Measurements from ENCODE around the gene AQP6. TPM values are rescaled to one million over a fixed set of nuclear protein-coding genes. Genes with fewer than 3 reads are reported as not detected.
A peak's percentile ranks its signal among the peaks of the same experiment; 100 is the strongest.

The AQP6 gene
- total RNA-seq, 2 experiments from 2014 or later: not detected

GRCh38 chr12:50004696-50005095, 31.9 kb downstream of the AQP6 start:
- BruUV-seq (replicated peaks): no TSS peak
- H2AFZ ChIP-seq (ENCODE audit: low read length): no peak overlapping the region
- H3K9me2 ChIP-seq (ENCODE audit: insufficient read depth, low read length): no peaks in the 10 kb centered on the region
- no peak overlapping the region for H3K4me2 ChIP-seq (ENCODE audit: low read length)
- intact Hi-C loops (cut with micrococcal nuclease; ENCODE audit: unreplicated experiment): no loop called here
- peak overlapping the region; percentile 2 for H3K27ac ChIP-seq (ENCODE audit: low read depth, low read length, poor library complexity, severe bottlenecking)
- TF ChIP-seq CTCF (conservative IDR thresholded peaks at IDR 0.05; ENCODE audit: low read length) (no peak), EZH2phosphoT487 (IDR thresholded peaks at IDR 0.05; ENCODE audit: borderline replicate concordance, low read depth, low read length) (no peak)
- peaks cover 40% of the 10 kb centered on the region for H3K4me1 ChIP-seq (ENCODE audit: insufficient read depth, low read length, poor library complexity, severe bottlenecking)
- peaks cover 10% of the 10 kb centered on the region; the same call in 1 of the 2 replicates for H4K20me1 ChIP-seq (ENCODE audit: insufficient read depth, low read length)
- peaks cover 41% of the 10 kb centered on the region; the same call in 1 of the 2 replicates for H3K79me2 ChIP-seq (ENCODE audit: insufficient read depth, low read depth, low read length)
- ChIA-PET POLR2A (interaction anchor here (1.4 kb wide), 1 partner anchor 9 kb away, joined by 4 read pairs; no protein-coding TSS in a partner anchor), CTCF (ENCODE audit: unreplicated experiment) (interaction anchor here (1.3 kb wide), 1 partner anchor 13 kb away, joined by 3 read pairs; no protein-coding TSS in a partner anchor)
- no peak for DNase-seq (ENCODE audit: low spot score)
- peaks cover 91% of the 10 kb centered on the region for H3K36me3 ChIP-seq (ENCODE audit: insufficient read depth, low read length)
- H3K9me3 ChIP-seq (ENCODE audit: low read length): no peaks in the 10 kb centered on the region
- H3K4me3 ChIP-seq (ENCODE audit: low read depth, low read length, poor library complexity, severe bottlenecking): no peak overlapping the region

- no peak for DNase-seq (ENCODE audit: low spot score)
- Histone ChIP-seq H3K36me3 (ENCODE audit: insufficient read depth, low read length) (peaks cover 91% of the 10 kb centered on the region), H3K9me2 (ENCODE audit: insufficient read depth, low read length) (no peaks in the 10 kb centered on the region), H3K27ac (ENCODE audit: low read depth, low read length, poor library complexity, severe bottlenecking) (peak overlapping the region; percentile 83), H3K79me2 (ENCODE audit: insufficient read depth, low read depth, low read length) (peaks cover 46% of the 10 kb centered on the region; the same call in 1 of the 2 replicates), H3K9me3 (ENCODE audit: low read length) (no peaks in the 10 kb centered on the region), H3K4me3 (ENCODE audit: low read depth, low read length, poor library complexity, severe bottlenecking) (no peak overlapping the region), H2AFZ (ENCODE audit: low read length) (no peak overlapping the region), H3K4me2 (ENCODE audit: low read length) (no peak overlapping the region), H4K20me1 (ENCODE audit: insufficient read depth, low read length) (peaks cover 10% of the 10 kb centered on the region; the same call in 1 of the 2 replicates), H3K4me1 (ENCODE audit: insufficient read depth, low read length, poor library complexity, severe bottlenecking) (peaks cover 40% of the 10 kb centered on the region)
- BruUV-seq (replicated peaks): no TSS peak
- intact Hi-C loops (cut with micrococcal nuclease; ENCODE audit: unreplicated experiment): no loop called here
- POLR2A ChIA-PET: interaction anchor here (1.1 to 3.2 kb wide), 3 partner anchors 9 to 20 kb away, joined by 3 to 29 read pairs (median 7); partner anchors contain the start of gene RACGAP1
- CTCF ChIA-PET (ENCODE audit: unreplicated experiment): interaction anchor here (1.3 kb wide), 1 partner anchor 13 kb away, joined by 3 read pairs; no protein-coding TSS in a partner anchor
- no peak for TF ChIP-seq CTCF (conservative IDR thresholded peaks at IDR 0.05; ENCODE audit: low read length)
- TF ChIP-seq EZH2phosphoT487 (IDR thresholded peaks at IDR 0.05; ENCODE audit: borderline replicate concordance, low read depth, low read length): no peak
These were observed 32.4 kb downstream of the AQP6 start for GRCh38 chr12:50005175-50005574.

GRCh38 chr12:50006280-50006679, 33.5 kb downstream of the AQP6 start:
- Histone ChIP-seq H3K4me2 (ENCODE audit: low read length) (peak overlapping the region; percentile 78), H3K36me3 (ENCODE audit: insufficient read depth, low read length) (peaks cover 90% of the 10 kb centered on the region), H2AFZ (ENCODE audit: low read length) (no peak overlapping the region), H3K9me2 (ENCODE audit: insufficient read depth, low read length) (no peaks in the 10 kb centered on the region), H4K20me1 (ENCODE audit: insufficient read depth, low read length) (peaks cover 10% of the 10 kb centered on the region; the same call in 1 of the 2 replicates), H3K4me3 (ENCODE audit: low read depth, low read length, poor library complexity, severe bottlenecking) (peak overlapping the region; percentile 49), H3K4me1 (ENCODE audit: insufficient read depth, low read length, poor library complexity, severe bottlenecking) (peaks cover 40% of the 10 kb centered on the region), H3K9me3 (ENCODE audit: low read length) (no peaks in the 10 kb centered on the region), H3K27ac (ENCODE audit: low read depth, low read length, poor library complexity, severe bottlenecking) (peak overlapping the region; percentile 83), H3K79me2 (ENCODE audit: insufficient read depth, low read depth, low read length) (peaks cover 54% of the 10 kb centered on the region; the same call in 1 of the 2 replicates)
- CTCF ChIA-PET (ENCODE audit: unreplicated experiment): interaction anchor here (0.5 to 1.8 kb wide), 3 partner anchors 13 to 30 kb away, joined by 3 to 9 read pairs (median 3); partner anchors contain the start of gene RACGAP1
- POLR2A ChIA-PET: interaction anchor here (0.5 to 3.2 kb wide), 11 partner anchors 8 to 1154 kb away, joined by 3 to 29 read pairs (median 4); partner anchors contain the start of genes DDX23 and RACGAP1
- peak; percentile 73 for DNase-seq (ENCODE audit: low spot score)
- intact Hi-C loops (cut with micrococcal nuclease; ENCODE audit: unreplicated experiment): loop anchor here (2.0 kb wide), 1 partner anchor 19 kb away; the partner anchor contains the start of gene RACGAP1
- TF ChIP-seq EZH2phosphoT487 (IDR thresholded peaks at IDR 0.05; ENCODE audit: borderline replicate concordance, low read depth, low read length) (no peak), CTCF (conservative IDR thresholded peaks at IDR 0.05; ENCODE audit: low read length) (no peak)
- BruUV-seq (replicated peaks): no TSS peak

All from OCI-LY7 (cell line).